Keratinocyte (primary cell): ENCODE measurements around the gene CD200.

Experiments used
- EZH2 ChIP-seq: IDR thresholded peaks from one replicate; pipeline ENCODE4 v1.6.1; 2012; ENCODE audit warnings: inconsistent platforms, mild to moderate bottlenecking, low read length, moderate library complexity
- TF ChIP-seq, protein P1 (sequence below), 3 experiments: IDR thresholded peaks in 1 of 3; conservative IDR thresholded peaks in 1 of 3; optimal IDR thresholded peaks in 1 of 3; 2 replicates in 2 of 3; 3 replicates in 1 of 3; pipeline versions ENCODE3 to v1.5.1; 2011; ENCODE audit warnings: low read length in 3 of 3, mild to moderate bottlenecking in 3 of 3, moderate library complexity in 2 of 3, control low read depth in 1 of 3, inconsistent platforms in 1 of 3; ENCODE audit not compliant: insufficient read depth in 2 of 3; ENCODE audit errors: extremely low read depth in 1 of 3

DNA sequence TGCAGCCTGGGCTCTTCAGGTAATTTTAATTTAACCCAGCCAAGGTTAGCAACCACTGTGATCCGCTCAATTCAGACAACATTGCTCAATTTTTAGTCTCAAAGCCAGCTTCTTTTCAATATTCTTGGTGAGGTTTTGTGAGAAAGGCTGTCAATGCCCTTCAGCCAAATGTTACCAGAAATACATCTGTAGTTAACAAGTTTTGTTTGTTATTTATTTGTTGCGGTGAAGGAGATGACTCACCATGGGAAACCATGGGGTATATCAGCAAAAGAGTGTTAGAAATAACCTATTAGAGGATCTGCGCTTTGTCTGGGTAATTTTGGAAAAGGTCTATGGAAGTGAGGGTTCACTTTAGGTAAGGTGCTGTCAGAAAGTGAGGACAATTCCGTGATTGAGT lies 43.9 kb upstream of the CD200 start:
- TF ChIP-seq, protein P1, sequence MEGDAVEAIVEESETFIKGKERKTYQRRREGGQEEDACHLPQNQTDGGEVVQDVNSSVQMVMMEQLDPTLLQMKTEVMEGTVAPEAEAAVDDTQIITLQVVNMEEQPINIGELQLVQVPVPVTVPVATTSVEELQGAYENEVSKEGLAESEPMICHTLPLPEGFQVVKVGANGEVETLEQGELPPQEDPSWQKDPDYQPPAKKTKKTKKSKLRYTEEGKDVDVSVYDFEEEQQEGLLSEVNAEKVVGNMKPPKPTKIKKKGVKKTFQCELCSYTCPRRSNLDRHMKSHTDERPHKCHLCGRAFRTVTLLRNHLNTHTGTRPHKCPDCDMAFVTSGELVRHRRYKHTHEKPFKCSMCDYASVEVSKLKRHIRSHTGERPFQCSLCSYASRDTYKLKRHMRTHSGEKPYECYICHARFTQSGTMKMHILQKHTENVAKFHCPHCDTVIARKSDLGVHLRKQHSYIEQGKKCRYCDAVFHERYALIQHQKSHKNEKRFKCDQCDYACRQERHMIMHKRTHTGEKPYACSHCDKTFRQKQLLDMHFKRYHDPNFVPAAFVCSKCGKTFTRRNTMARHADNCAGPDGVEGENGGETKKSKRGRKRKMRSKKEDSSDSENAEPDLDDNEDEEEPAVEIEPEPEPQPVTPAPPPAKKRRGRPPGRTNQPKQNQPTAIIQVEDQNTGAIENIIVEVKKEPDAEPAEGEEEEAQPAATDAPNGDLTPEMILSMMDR (optimal IDR thresholded peaks at IDR 0.05 in 1 of 3, IDR thresholded peaks at IDR 0.05 in 1 of 3, conservative IDR thresholded peaks at IDR 0.05 in 1 of 3; ENCODE audit: extremely low read depth in 1 of 3, insufficient read depth in 2 of 3, low read length in 3 of 3): no peak
- TF ChIP-seq EZH2: no peak
